HG03066 (cell line): ENCODE data around the gene NRIP3.
"Not testable (repeated sequence)": the region's sequence is repeated elsewhere in the genome, so short reads cannot be mapped to it uniquely, and the experiment has no call there.

Experiments
- ATAC-seq: cut with Tn5 transposase; IDR thresholded peaks from one replicate; pipeline ENCODE4 v1.9.1; 2021; ENCODE audit warnings: low read depth; ENCODE audit not compliant: unreplicated experiment

Gene NRIP3

GRCh38 chr11:8973121-8973520 lies 30.7 kb downstream of the NRIP3 start:
- ATAC-seq = no peak

GRCh38 chr11:8971924-8972316 lies 31.9 kb downstream of the NRIP3 start:
- ATAC-seq = no peak

DNA sequence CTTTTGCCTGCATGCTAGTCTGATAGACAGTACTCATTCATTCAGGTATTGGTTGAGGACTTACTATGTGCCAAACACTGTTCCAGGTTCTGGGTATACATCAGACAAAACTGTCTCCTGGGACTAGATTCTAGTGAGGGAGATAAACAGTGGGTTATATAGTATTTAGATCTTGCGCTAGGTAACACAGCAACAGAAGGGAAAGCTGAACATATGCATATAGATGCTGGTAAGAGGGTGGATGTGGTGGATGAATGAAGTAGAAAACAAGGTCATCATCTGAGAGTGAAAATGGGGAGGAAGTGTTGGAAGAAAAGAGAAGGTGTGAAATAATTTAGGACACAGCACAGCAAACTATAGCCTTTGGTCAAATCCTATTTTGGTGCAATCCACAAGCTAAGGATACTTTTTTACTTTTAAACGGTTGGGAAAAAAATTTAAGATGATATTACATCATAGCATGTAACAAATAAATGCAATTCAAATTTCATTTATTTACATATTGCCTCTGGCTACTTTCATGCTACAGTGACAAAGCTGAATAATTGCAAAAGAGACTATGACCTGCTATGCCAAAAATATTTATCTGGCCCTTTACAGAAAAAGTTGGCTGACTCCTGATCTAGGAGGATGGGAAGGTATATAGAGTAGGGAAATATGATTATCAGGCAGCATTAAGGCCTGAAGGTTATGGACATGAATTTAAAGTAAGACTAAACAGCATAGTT lies 32.4 kb downstream of the NRIP3 start:
- no peak for ATAC-seq

DNA sequence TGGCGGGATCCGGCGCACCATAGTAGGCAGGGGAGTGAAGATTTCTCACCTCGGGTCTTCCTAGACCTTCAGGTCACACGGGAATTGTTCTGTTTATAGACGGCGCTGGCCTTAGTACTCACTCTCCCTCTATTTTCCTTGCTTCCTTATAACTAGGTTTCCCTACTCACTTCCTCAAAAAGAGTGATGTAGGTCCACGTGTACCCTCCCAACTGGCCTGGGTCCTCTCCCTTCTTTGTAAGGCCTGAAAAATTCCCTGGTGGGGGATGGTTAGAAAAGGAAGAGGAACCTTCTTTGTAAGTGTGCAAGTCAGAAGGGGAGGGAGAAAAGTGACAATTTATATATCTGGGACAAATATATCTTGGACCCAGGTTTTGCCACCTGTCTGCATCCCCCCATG lies 36.6 kb downstream of the NRIP3 start:
- ATAC-seq = no peak

- ATAC-seq = peak; percentile 75
Observed at GRCh38 chr11:8964324-8965320, 39.2 kb downstream of the NRIP3 start, which contains the start of gene TMEM9B. Gene TMEM9B, minus strand, starts transcription at chr11:8964442. Its CDS starts 129 bp downstream, at chr11:8964313.

DNA sequence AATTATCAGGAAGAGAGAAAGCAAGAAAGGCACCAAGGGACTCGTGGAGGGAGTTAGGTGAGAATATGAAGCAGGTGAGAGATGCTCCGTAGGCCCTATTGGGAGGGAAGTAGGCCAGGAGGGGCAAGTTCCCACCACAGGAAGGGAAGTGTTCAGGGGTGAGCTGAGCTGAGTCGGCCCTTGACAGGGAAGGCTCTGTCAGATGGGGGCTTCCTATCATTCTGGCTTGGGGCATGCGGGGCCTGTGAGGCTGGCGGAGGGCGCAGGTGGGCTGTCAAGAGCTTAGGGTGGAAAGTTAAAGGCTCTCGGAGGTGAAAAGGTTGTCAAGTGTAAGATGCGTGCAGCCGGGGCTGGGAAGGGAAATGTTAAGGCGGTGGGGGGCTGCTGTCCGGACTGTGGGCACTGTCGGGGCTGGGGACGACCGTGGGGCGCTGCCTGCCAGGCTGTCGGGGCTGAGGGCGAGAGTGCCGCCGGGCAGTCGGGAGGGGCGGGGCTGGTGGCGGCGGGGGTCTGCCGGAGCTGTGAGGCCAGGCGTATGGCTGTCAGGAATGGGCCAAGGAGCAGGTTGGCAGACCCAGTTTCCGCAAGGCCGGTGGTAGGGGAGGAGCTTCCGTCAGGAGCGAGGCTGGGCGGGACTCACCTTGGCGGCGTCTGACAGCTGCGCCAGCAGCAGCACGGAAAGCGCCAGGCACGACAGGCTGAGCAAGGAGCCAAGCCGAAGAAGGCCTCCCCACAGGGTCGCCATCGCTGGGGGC lies 40.1 kb downstream of the NRIP3 start:
- peak; percentile 60 for ATAC-seq

DNA sequence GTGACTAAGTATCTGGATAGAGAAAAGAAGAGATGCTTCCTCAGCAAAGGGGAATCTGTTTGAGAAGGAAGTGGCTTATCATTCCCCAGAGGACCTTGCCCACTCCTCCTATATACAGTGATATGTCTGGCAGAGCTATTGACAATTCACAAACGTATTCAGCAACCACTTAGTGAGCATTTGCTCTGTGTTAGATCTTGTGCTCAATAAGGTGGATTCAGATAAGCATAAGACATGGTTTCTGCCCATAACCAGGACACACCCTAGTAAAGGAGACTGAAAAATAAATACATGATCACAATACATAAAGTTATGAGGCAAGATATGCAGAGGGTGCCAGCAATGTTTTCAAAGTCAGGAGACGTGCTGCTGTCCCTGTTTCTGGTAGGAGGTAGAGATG lies 41.0 kb downstream of the NRIP3 start:
- ATAC-seq = no peak

DNA sequence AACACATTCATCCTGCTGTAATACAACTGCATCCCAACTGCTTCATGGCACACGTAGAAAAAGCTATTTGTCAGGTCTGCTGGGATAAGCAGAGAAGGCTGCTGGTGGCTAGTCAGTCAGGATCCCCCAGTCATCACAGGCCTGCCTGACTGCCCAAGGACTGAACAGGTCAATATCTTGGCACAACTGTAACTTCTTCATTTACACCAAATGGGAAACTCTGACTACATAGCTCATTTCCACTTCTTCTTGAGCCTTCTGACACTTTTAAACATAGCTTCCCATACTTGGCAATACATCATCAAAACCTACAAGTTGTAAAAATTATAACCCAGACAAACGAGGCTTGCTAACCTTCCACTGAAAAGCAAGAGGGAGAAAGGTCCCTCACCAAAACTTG lies 42.4 kb downstream of the NRIP3 start:
- no peak for ATAC-seq

DNA sequence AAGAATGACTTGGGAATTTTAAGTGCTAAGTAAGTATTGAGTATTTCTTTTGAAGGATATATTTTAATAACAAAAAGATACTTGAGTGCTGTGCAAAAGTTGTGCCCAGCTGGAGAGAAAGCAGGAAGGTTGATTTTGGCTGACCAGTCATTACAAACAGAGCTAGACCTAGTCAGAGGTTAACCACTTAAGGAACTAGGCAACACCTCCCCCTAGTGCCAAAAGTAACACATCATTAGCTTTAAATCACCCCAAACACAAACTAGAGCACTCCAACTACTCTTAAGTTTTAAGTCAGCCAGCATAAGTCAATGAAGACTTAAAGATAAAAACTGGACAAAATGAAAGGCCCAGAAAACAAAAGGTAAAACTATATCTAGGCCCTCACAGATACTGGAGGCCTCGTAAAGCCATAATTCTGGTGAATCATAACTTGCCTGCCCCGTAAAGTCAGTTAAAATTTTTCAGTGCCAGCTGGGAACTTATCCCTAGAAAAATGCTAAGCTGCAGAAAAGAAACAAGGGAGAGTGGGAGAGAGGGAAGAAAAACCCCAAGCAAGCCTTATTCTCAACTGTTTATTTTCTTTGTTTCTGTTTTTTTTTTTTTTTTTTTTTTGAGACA lies 44.1 kb downstream of the NRIP3 start:
- peak; percentile 45 for ATAC-seq

DNA sequence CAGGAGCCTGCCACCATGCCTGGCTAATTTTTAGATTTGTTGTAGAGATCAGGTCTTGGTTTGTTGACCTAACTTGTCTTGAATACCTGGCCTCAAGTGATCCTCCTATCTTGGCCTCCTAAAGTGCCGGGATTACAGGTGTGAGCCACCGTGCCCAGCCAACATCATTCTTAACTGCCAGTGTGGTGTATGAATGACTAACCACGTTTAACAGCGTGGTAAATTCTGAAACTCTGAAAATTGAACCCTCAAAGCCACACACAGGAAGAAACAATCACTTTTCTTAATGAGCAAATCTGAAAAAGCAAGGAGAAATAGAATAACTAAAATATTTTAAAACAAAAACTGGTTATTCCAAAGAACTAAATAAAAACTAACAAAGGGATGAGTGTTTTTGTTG lies 46.9 kb downstream of the NRIP3 start:
- no peak for ATAC-seq

- ATAC-seq = no peak
Observed at GRCh38 chr11:8948886-8949285, 54.9 kb downstream of the NRIP3 start.

GRCh38 chr11:8947230-8947943 lies 56.4 kb downstream of the NRIP3 start:
- ATAC-seq = no peak

- no peak for ATAC-seq
Observed at GRCh38 chr11:8942518-8943066, 61.2 kb downstream of the NRIP3 start, which contains the start of gene ASCL3. Gene ASCL3, minus strand, starts transcription at chr11:8943016. Its CDS starts 4,855 bp downstream, at chr11:8938161.

DNA sequence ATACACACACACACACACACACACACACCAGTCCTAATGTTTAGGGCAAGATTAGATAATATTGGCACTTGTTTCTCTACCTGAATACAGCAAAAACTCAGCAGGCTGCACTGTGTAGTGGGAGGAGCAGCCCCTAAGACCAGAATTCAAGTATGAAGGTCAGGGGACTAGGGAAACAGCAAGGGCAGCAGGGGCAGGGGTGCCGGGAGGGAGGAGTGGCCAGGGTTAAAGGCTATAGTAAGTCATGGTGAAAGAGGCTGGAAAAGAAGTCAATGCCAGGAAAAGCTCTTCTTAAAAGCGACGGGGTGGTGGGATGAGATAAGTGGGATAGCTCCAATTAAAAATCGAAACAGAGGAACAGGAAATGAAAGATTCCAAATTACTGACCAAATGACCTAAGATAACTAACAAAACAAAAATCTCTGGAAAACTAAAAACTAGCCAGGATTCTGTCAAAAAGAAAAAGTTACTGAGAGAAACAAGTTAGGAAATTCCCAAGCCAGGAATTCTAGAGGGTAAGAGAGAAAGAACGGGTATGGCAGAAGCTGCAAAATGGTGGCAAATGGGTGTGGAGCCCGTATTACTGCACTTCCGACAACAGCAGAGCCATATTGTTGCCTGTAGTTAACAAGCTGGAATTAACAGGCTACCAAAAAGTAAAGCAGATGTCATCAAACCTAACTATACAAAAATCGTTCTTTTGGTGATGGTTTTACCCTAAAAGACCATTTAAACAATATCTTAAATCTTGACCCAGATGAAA lies 62.3 kb downstream of the NRIP3 start:
- ATAC-seq = no peak

DNA sequence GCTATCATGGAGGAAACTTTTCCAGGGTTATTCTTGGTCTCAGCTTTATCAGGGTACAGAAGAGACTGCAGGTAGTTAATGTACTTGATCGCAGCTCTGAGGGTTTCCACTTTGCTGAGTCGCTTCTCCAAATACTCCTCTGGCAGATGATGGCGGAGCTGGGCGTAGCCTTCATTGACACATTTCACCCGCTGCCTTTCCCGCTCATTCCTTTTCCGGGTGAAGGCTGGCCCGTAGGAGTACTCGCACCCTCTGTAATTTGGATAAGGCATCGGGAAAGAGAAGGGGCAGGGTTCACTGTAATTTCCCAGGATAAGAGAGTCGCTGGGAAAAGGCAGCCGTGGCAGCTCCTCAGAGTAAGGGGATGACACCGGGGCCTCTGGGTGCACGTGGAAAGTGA lies 66.1 kb downstream of the NRIP3 start:
- ATAC-seq = no peak

DNA sequence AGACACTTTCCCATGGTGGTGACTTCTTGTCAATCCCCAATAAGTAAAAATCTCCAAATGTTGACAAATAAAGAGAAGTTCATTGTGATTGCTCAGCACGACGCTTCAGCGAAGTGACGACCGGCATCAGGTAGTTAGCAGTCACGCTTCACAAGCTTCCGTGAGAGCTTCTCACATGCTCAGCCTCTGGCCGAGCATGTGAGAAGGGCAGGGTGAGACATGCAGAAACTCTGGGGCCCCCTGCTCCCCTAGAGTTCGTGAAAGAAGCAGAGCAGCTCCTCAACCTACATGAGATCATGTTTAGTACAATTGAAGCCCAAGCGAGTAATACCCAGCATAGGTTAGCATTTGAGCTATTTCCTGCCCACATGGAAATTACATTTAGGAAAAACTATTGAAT lies 66.6 kb downstream of the NRIP3 start:
- ATAC-seq = no peak

DNA sequence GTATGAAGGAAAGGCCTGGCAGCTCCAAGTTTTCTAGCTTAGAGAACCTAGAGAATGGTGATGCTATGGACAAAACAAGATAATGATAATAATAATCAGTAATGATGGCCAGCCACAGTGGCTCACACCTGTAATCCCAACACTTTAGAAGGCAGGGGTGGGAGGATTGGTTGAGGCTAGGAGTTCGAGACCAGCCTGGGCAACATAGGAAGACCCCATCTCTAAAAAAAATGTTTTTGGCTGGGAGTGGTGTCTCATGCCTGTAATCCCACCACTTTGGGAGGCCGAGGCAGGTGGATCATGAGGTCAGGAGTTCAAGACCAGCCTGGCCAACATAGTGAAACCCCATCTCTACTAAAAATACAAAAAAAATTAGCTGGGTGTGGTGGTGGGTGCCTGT lies 68.0 kb downstream of the NRIP3 start:
- not testable (repeated sequence) for ATAC-seq

- ATAC-seq = no peak
Observed at GRCh38 chr11:8934742-8935488, 68.9 kb downstream of the NRIP3 start.
